HG03442 (cell line): ENCODE measurements around the gene B4GALT2.

ENCODE experiments used
- ATAC-seq: cut with Tn5 transposase; IDR thresholded peaks from one replicate; pipeline ENCODE4 v1.9.1; 2021; ENCODE audit warnings: mild to moderate bottlenecking, moderate library complexity; ENCODE audit not compliant: unreplicated experiment

B4GALT2 gene

GRCh38 chr1:43946236-43947060, 32.6 kb upstream of the B4GALT2 start, which contains the start of gene IPO13:
TSS of gene IPO13 (plus strand) at chr1:43946950. CDS start at chr1:43947601, 651 bp downstream.
- peak; percentile 87 for ATAC-seq

- no peak for ATAC-seq
Measured at GRCh38 chr1:43947061-43947873, 31.7 kb upstream of the B4GALT2 start.

- ATAC-seq = no peak
Measured at GRCh38 chr1:43947874-43948437, 31.1 kb upstream of the B4GALT2 start.

GRCh38 chr1:43949678-43950077, 29.3 kb upstream of the B4GALT2 start:
- no peak for ATAC-seq

GRCh38 chr1:43951021-43951985, 27.7 kb upstream of the B4GALT2 start:
- no peak for ATAC-seq

GRCh38 chr1:43952731-43953346, 26.2 kb upstream of the B4GALT2 start:
- no peak for ATAC-seq

- ATAC-seq = no peak
Measured at GRCh38 chr1:43953361-43953760, 25.6 kb upstream of the B4GALT2 start.

- ATAC-seq = no peak
Measured at GRCh38 chr1:43954036-43954435, 25.0 kb upstream of the B4GALT2 start.

- no peak for ATAC-seq
Measured at GRCh38 chr1:43956234-43956633, 22.8 kb upstream of the B4GALT2 start.

- no peak for ATAC-seq
Measured at GRCh38 chr1:43957407-43958040, 21.5 kb upstream of the B4GALT2 start.

- no peak for ATAC-seq
Measured at GRCh38 chr1:43958351-43959255, 20.4 kb upstream of the B4GALT2 start.

GRCh38 chr1:43960798-43961197, 18.2 kb upstream of the B4GALT2 start:
- ATAC-seq = no peak

GRCh38 chr1:43961692-43962091, 17.3 kb upstream of the B4GALT2 start:
- ATAC-seq = no peak

- no peak for ATAC-seq
Measured at GRCh38 chr1:43962324-43962723, 16.7 kb upstream of the B4GALT2 start.

GRCh38 chr1:43963006-43963405, 16.0 kb upstream of the B4GALT2 start:
- ATAC-seq = no peak

- no peak for ATAC-seq
Measured at GRCh38 chr1:43963890-43964289, 15.1 kb upstream of the B4GALT2 start.

- ATAC-seq = no peak
Measured at GRCh38 chr1:43965316-43965715, 13.7 kb upstream of the B4GALT2 start.

GRCh38 chr1:43968348-43968948, 10.6 kb upstream of the B4GALT2 start:
- ATAC-seq = no peak
